Non-pigmented ciliary epithelial cell (primary cell): Measurements from ENCODE around the gene TEAD1.
A peak's percentile ranks its signal among the peaks of the same experiment; 100 is the strongest.
"Not testable (repeated sequence)": the region's sequence is repeated elsewhere in the genome, so short reads cannot be mapped to it uniquely, and the experiment has no call there.

Experiments used
- DNase-seq: peaks from one replicate; pipeline ENCODE4 v3.0.0-alpha.2; 2010; ENCODE audit warnings: low read depth

Gene TEAD1

GRCh38 chr11:12863605-12864121, 189.4 kb downstream of the TEAD1 start:
- no peak for DNase-seq

DNA sequence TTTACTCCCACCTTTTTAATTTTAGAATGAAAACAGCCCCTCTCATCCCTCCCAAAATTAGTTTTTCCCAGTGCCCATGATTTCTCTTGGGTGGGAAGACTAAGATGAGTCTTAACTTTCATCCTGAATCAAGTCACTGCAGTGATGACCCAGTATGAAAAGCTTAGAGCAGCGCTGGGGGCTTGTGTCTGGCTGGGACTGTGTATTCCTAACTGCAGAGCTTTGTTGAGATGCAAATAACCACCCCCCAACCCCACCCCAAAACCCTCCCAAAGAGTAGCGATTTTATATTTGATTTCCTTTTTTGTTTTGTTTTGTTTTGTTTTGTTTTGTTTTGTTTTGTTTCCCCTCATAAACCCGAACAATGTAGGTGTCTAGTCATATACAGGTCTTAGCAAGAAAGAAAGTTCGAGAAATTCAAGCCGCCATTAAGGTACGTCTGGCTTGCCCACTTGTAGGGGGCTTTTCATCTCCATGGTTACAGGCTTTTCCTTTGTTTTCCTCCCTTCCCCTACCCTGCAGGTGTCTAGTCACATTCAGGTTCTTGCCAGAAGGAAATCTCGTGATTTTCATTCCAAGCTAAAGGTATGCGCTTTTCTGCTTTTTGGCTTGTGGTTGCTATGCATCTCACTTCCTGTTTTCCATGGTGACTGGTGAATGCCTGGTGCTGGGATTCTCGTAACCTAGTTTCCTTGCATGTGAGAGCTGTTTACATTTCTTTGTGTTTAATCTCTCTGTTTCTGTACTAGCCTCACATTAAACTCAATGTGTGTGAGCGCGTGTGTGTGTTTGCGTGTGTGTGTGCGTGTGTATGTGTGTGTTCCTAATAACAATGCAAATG, 190.3 kb downstream of the TEAD1 start:
- DNase-seq: peak; percentile 70

DNA sequence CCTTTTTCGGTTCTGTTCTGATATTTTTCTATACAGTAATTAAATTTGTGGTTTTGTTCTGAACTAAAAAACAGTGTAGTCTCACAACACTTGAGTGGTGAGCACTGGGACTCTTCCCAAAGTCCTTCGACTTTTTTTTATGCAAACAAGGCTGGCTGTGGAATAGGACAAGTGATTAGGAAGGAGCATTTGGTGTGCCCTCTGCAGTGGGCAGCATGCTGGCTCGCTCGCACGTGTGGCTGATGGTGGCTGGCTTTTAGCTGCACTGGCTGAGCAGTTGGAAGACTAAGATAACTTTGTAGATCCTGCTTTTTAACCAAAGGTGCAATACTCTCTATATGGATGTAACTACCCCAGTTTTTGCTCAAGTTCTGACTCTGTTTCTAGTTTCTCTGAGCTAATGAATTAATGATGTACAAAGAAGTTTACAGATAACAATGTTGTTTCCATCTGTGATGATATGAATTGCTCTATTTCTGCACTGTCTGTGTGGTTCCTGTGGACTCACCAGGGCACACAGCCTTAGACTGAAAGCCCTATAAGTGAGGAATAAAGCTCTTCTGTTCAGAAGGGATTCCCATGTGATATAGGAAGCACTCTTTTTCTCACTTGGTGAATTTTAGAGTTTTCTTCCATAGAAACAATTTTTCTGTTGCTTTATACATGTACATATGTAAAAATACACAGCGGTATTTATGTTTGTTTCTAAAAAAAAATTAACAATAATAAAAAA, 191.8 kb downstream of the TEAD1 start:
- DNase-seq: no peak

GRCh38 chr11:12867531-12867930, 193.3 kb downstream of the TEAD1 start:
- no peak for DNase-seq

GRCh38 chr11:12868315-12869073, 194.3 kb downstream of the TEAD1 start:
- DNase-seq: no peak

DNA sequence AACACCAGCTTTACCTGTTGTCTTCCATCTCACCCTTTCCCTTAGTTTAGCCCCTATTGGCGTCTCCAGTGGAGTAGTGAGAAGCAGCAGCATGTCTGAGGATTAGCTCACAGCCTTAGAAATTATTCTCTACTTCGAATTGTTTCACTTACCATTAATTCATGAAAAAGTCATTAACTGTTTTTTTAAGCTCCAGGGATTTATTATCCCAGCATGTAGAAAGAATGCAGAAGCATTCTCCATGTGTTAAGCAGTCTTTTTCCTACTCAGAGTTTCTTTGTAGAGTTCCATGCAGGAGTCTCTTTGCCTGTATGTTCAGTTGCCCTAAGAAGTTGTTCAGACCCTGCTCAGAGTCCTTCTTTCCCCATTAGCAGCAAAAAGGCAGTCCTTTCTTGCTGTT, 197.0 kb downstream of the TEAD1 start:
- no peak for DNase-seq

- no peak for DNase-seq
Measured at GRCh38 chr11:12871788-12872321, 197.6 kb downstream of the TEAD1 start.

- DNase-seq: no peak
Measured at GRCh38 chr11:12876340-12876739, 202.1 kb downstream of the TEAD1 start.

- DNase-seq: no peak
Measured at GRCh38 chr11:12876988-12877387, 202.8 kb downstream of the TEAD1 start.

DNA sequence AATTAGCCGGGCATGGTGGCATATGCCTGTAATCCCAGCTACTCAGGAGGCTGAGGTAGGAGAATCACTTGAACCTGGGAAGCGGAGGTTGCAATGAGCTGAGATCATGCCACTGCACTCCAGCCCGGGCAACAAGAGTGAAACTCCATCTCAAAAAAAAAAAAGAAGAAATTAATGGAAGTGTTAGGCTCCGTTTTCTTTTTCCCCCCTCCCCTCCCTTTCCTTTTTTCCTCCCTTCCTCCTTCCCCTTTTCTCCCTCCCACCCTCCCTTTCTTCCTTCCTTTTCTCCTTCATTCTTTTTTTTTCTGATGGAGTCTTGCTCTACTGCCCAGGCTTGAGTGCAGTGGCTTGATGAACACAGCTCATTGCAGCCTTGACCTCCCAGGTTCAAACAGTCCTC, 203.3 kb downstream of the TEAD1 start:
- not testable (repeated sequence) for DNase-seq

GRCh38 chr11:12880327-12880726, 206.1 kb downstream of the TEAD1 start:
- DNase-seq: no peak

GRCh38 chr11:12882670-12883069, 208.4 kb downstream of the TEAD1 start:
- DNase-seq: no peak

- no peak for DNase-seq
Measured at GRCh38 chr11:12884751-12885318, 210.6 kb downstream of the TEAD1 start.

DNA sequence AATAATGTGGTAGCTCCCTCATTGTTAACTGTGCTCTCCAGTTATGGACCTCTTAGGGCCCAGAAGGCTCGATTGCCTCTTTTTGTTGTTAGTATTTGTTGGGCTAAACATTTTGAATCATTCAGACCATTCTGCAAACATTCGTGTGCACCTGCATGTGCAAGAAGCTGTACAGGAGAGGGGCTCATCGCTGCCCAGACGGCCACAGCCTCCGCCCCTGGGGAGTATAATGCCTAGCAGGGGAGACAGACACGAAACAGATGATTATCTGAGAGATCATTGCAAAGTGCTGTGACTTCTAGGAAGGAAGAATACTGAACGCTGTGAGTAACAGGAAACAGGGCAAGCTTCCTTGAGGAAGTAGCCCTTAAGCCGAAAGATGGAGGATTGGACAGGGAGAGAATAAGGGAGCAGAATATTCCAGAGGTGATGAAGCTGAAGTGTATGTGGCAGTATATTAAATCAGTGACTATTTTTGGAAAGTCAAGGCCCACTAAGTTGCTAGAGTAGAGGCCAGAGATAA, 211.6 kb downstream of the TEAD1 start:
- no peak for DNase-seq

DNA sequence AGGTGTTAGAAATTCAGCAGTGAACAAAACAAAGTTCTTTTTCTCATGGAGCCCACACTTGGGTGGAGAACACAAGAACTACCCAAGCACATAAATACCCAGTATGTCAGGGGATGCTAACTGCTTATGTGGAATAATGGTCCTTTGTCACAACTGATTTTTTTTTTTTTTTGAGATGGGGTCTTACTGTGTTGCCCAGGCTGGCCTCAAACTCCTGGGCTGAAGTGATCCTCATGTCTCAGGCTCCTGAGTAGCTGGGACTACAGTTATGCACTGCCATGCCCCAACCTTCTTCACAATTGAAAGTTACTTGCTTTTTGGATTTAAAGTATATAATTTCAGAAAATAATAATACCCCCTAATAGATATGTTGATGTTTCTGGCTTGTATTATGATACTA, 212.3 kb downstream of the TEAD1 start:
- no peak for DNase-seq

DNA sequence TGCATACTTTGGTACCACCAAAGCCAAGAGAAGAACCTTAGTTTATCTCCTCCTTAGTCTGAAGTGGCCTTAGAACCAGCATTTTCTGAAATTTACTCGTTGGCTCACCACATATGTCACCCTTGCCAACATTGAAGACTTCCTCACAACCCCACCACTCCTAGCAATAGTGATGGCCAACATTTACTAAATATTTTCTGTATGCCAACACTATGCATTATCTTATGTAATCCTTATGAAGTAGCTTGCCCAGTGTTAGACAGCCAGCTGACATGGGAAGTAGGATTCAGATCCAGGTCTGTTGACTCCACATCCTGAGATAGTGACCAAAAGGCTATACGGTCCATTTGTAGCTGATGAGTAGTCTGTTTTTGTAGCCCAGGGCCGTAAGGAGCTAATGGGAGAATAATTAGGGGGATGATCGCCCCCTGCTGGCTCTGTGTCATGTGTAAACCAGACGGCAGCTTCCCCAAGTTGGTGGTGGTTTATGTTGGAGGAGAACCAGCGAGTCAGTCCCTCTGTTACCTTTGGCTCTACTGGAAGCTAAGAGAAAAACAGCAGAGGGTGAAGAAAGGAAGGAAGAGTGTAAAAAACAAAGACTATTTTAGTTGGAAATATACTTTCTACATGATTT, 214.4 kb downstream of the TEAD1 start:
- peak; percentile 76 for DNase-seq

GRCh38 chr11:12889243-12889642, 215.0 kb downstream of the TEAD1 start:
- peak; percentile 45 for DNase-seq

GRCh38 chr11:12890476-12890875, 216.3 kb downstream of the TEAD1 start:
- no peak for DNase-seq

DNA sequence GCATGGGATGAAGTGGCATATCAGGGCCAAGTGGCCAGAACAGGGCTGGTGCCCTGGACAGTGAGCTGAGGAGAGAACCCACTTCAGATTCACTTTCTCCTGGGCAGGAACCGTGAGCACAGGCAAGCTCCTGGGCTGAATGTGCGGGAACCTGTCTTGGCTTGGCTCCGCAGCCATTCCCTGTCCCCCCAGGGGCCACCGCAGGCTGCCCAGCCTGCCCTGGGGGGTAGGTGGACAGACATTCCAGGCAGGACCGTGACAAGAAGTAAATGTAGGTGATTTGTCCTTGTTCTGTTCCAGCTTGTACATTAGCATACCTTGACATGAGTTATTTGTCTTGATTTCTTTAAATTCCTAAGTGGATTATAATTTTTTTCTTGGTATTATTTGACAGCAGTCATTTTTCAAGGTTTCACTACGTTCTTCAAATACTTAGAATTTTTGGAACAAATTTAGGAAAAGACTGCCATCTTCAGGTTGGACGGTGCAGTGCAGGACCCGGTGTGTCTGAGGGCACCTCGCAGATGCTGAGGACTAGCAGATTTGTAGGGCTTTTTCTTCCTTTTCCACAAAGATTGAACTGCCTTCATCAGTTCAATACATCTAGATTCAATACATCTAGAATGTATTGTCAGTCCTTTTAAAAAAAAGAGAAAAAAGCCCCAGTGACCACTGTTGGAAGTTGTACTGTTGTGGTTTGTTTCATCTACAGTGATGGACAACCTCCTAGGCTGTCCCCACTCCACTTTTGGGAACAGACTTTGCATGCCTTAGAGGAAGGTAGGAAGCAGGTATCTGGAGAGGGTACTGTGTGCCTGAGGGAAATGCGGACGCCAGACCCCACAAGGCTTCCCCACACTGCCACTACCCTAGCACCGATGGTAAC, 219.8 kb downstream of the TEAD1 start:
- peak; percentile 31 for DNase-seq

GRCh38 chr11:12897390-12897789, 223.2 kb downstream of the TEAD1 start:
- DNase-seq: no peak
